Cardiac muscle cell (in vitro differentiated cells and primary cell): ENCODE results near the gene HSPB6. TPM values are rescaled to one million over a fixed set of nuclear protein-coding genes. Genes with fewer than 3 reads are reported as not detected.
"Not testable (repeated sequence)": the region's sequence is repeated elsewhere in the genome, so short reads cannot be mapped to it uniquely, and the experiment has no call there.

Experiments used
- DNase-seq, 2 donors: peaks; one replicate each; pipeline versions ENCODE4 v3.0.0 to v3.0.0-alpha.2; 2010 to 2017; ENCODE audit warnings: low read depth in 1 of 2, low spot score in 1 of 2
- H3K27ac ChIP-seq: fragments of 200-600 bp; sonication (generic); 2 replicates; pipeline ENCODE4 v1.5.1; 2016
- H3K27me3 ChIP-seq: fragments of 200-600 bp; sonication (generic); 2 replicates; pipeline ENCODE4 v1.6.0; 2016; ENCODE audit warnings: control low read depth
- H3K36me3 ChIP-seq: fragments of 200-600 bp; sonication (generic); 2 replicates; pipeline ENCODE4 v1.5.1; 2016; ENCODE audit warnings: control low read depth
- H3K4me1 ChIP-seq: fragments of 200-600 bp; sonication (generic); 2 replicates; pipeline ENCODE4 v1.8.1; 2017; ENCODE audit warnings: low read depth, mild to moderate bottlenecking, mixed run types
- H3K4me3 ChIP-seq: fragments of 200-600 bp; sonication (generic); 2 replicates; pipeline ENCODE4 v1.5.1; 2016; ENCODE audit warnings: mild to moderate bottlenecking
- H3K9me3 ChIP-seq: fragments of 200-600 bp; sonication (generic); 2 replicates; pipeline ENCODE4 v1.5.1; 2017; ENCODE audit warnings: low read depth, mild to moderate bottlenecking, control low read depth
- CTCF ChIP-seq: IDR thresholded peaks from 2 replicates; pipeline ENCODE4 v1.5.1; 2012; ENCODE audit warnings: low read depth, mild to moderate bottlenecking, low read length
- polyA plus RNA-seq: library from polyadenylated mRNA; unstranded; fragments of >200 nt; fragmentation: Nextera tagmentation; extraction: Ambion mirVana; gene quantifications from 2 replicates; pipeline ENCODE4 v1.2.1, GENCODE V29; 2016
- total RNA-seq: library from RNA; depleted of rRNA; stranded (reverse); fragments of >200 nt; gene quantifications from 2 replicates; pipeline ENCODE4 v1.2.3, GENCODE V29; 2016

HSPB6 gene
- total and polyA plus RNA-seq, 2 experiments from 2014 or later = 0.51 to 2.6 TPM

DNA sequence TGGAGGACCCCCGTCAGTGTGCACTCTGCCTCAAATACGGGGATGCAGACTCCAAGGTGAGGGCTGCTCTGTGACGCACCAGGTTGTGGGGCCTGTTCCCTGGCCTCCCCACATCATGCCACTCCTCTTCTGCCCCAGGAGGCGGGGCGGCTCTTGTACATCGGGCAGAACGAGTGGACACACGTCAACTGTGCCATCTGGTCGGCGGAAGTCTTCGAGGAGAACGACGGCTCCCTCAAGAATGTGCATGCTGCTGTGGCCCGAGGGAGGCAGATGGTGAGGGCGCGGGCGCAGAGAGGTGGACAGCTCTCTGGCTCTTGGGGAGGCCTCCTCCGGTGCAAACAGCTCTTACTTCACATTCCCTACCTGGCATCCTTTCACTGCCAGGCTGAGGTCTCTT lies 27.8 kb downstream of the HSPB6 start:
- Histone ChIP-seq H3K36me3 (peaks cover 67% of the 10 kb centered on the region), H3K27me3 (no peaks in the 10 kb centered on the region), H3K9me3 (no peaks in the 10 kb centered on the region), H3K27ac (no peak overlapping the region), H3K4me1 (no peaks in the 10 kb centered on the region), H3K4me3 (no peak overlapping the region)
- DNase-seq = no peak
- no peak for TF ChIP-seq CTCF

DNA sequence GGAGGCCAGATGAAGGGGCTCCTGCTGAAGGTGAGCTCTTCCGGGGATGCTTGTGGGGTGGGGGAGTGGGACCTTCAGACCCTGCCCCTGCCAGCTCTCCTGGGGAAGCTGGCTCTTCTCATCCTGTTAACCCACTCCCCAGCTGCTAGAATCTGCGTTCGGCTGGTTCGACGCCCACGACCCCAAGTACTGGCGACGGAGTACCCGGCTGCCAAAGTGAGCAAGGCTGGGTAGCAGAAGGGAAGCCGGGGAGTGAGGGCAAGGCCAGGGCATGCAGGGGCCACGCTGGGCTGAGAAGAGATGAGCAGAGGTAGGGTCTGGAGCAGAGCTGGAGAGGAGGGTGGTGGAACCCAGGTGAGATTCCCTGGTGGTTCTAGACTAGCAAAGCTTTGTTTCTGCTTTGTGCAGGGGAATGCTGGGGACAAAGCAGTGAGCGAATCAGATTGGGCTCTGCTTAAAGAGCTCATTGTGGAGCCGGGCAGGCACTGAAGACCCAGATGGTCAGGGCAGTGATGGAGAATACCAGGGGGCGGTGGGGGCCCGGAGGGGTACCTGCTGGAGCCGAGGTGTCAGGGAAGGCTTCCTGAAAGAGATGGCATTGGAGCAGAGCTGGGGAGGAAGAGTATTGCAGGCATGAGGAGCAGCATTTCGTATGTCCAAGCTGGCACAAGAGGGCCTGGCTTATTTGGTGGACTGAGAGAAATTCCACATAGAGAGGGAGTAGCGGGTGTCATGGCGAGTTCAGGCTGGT lies 28.7 kb downstream of the HSPB6 start:
- Histone ChIP-seq H3K27ac (no peak overlapping the region), H3K27me3 (no peaks in the 10 kb centered on the region), H3K36me3 (peaks cover 72% of the 10 kb centered on the region), H3K9me3 (no peaks in the 10 kb centered on the region), H3K4me1 (no peaks in the 10 kb centered on the region), H3K4me3 (no peak overlapping the region)
- no peak for DNase-seq
- TF ChIP-seq CTCF = no peak

DNA sequence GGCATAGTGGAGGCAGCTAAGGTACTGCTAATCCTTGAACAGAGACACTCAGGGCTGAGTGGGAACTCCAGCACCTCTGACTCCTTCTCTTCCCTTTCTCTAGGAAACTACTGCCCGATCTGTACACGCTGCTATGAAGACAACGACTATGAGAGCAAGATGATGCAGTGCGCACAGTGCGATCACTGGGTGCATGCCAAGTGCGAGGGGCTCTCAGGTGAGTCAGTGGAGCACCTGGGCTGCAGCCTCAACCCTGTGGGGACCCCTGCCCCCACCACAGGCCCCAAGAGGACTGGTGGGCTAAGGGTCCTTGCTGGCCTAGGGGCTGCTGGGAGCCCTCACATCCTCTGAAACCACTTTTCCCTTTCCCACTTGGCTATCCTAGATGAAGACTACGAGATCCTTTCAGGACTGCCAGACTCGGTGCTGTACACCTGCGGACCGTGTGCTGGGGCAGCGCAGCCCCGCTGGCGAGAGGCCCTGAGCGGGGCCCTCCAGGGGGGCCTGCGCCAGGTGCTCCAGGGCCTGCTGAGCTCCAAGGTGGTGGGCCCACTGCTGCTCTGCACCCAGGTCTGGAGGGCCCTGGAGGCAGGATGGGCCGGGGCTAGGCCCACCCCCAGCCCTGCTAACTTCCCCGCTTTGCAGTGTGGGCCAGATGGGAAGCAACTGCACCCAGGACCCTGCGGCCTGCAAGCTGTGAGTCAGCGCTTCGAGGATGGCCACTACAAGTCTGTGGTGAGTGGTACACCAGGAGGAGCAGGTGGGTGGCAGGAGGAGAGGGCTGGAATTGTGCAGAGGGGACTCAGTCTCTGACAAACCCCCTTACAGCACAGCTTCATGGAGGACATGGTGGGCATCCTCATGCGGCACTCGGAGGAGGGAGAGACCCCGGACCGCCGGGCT lies 29.5 kb downstream of the HSPB6 start:
- H3K4me3 ChIP-seq = no peak overlapping the region
- H3K4me1 ChIP-seq = no peaks in the 10 kb centered on the region
- no peak overlapping the region for H3K27ac ChIP-seq
- H3K27me3 ChIP-seq = no peaks in the 10 kb centered on the region
- H3K36me3 ChIP-seq = peaks cover 77% of the 10 kb centered on the region
- no peak for DNase-seq
- H3K9me3 ChIP-seq = no peaks in the 10 kb centered on the region
- TF ChIP-seq CTCF = no peak

GRCh38 chr19:35725216-35725861 lies 31.5 kb downstream of the HSPB6 start:
- H3K4me3 ChIP-seq = no peak overlapping the region
- no peaks in the 10 kb centered on the region for H3K27me3 ChIP-seq
- no peaks in the 10 kb centered on the region for H3K4me1 ChIP-seq
- no peaks in the 10 kb centered on the region for H3K9me3 ChIP-seq
- no peak for TF ChIP-seq CTCF
- no peak overlapping the region for H3K27ac ChIP-seq
- DNase-seq = no peak
- H3K36me3 ChIP-seq = peaks cover 72% of the 10 kb centered on the region

DNA sequence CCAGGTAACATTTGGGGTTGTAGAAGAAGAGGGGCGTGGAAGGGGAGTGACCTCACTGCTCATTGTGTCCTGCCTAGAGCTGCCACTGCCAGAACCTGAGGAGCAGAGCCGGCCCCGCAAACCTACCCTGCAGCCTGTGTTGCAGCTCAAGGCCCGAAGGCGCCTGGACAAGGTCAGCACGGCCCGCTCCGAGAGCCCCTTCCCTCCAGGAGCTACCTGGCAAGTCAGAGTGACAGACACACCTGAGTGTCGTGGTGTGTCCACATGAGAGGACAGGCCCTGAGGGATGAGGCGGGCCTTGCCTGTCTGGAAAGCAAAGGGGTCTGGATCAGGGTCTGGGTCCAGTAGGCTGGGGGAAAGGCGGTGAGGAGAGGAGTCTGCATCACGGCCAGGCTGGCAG lies 32.3 kb downstream of the HSPB6 start:
- no peak for TF ChIP-seq CTCF
- DNase-seq = no peak
- Histone ChIP-seq H3K27me3 (no peaks in the 10 kb centered on the region), H3K27ac (no peak overlapping the region), H3K4me3 (no peak overlapping the region), H3K4me1 (no peaks in the 10 kb centered on the region), H3K9me3 (no peaks in the 10 kb centered on the region), H3K36me3 (peaks cover 66% of the 10 kb centered on the region)

- not testable (repeated sequence) for H3K27ac ChIP-seq, H3K9me3 ChIP-seq, H3K4me1 ChIP-seq, H3K4me3 ChIP-seq, DNase-seq, H3K27me3 ChIP-seq
- peaks cover 62% of the 10 kb centered on the region for H3K36me3 ChIP-seq
These were observed 32.7 kb downstream of the HSPB6 start for GRCh38 chr19:35724132-35724531.
